GM21515 (cell line): Measurements from ENCODE around the gene CCDC85B.

Experiments used
- ATAC-seq: cut with Tn5 transposase; IDR thresholded peaks from one replicate; pipeline ENCODE4 v1.9.1; 2021; ENCODE audit not compliant: unreplicated experiment

Gene CCDC85B

DNA sequence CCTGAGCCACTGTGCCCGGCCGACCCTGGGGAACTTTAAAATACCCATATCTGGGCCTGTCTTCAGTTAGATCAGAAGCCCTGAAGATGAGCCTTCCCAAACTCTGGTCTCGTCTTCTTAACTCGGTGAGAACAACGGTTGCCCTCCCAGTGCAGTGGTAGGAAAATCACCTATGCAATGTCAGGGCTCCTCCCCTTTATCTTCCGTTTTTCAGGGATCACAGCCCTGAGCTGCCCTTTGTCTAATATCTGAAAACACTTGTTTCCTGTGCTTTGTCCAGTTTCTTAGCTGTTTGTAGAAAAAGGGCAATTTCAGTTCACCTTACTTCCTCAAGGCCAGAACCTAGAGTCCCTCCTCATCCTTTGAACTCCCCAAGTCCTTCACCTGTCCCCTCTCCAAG is 38.2 kb downstream of the CCDC85B start:
- no peak for ATAC-seq

DNA sequence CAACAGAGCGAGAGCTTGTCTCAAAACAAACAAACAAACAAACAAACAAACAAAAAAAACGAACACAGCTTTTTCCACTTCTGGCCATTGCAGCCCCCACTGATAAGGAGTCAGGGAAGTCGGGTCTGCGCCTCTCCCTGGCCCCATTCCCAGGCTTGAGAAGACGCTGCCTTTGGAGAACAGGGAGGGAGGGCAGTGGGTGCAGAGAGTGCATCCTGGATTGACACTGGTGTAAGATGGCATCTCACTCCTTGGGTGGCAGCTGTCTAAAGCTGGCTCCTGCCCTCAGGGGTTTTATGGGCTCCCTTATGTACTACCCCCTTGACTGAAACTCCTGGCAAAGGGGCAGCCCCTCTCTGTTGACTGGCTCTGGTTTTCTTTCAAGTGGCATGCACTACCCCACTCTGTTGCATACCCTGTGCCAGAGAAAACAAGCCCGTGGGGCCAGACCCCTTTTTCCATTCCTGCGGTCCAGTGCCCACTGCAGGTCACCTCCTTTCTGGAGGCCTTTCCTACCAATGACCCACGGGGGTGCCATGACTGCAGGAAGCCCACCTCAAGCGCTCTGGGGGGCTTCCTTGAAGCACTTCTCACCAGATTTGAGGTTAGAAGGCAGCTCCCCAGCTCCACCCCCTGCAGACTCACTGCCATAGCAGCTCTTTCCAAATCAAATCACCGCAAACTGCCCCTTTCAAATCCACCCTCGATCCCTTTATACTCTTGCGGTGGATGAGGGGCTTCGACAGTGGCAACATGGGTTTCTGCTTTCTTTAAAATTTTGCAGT is 41.5 kb downstream of the CCDC85B start:
- ATAC-seq: no peak

DNA sequence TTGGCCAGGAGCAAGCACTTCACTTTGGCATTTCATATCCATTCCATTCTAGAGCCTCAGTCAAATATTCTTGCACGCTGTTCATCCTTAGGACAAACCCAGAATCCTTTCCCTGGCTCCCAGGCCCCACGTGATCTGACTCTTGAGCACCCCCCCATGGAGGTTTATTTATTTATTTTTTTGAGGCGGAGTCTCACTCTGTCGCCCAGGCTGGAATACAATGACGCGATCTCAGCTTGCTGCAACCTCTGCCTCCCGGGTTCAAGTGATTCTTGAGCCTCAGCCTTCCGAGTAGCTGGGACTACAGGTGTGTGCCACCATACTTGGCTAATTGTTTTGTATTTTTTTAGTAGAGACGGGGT is 42.1 kb downstream of the CCDC85B start:
- no peak for ATAC-seq

DNA sequence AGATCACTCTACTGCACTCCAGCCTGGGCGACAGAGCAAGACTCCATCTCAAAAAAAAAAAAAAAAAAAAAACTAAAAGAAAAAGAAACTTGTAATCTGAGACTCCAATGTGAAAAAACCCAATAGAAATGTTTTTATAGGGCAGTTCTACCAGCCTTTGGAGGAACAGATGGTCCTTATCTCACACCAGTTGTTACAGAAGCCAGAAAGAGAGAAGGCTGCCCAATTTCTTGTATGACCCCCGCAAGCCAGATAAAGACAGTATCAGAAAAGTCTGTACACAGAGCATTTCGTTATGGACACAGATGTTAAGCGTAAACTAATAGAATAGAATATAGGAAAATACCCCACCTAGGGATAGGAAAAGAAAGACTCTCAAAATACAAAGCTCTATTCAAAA is 43.5 kb downstream of the CCDC85B start:
- ATAC-seq: no peak

DNA sequence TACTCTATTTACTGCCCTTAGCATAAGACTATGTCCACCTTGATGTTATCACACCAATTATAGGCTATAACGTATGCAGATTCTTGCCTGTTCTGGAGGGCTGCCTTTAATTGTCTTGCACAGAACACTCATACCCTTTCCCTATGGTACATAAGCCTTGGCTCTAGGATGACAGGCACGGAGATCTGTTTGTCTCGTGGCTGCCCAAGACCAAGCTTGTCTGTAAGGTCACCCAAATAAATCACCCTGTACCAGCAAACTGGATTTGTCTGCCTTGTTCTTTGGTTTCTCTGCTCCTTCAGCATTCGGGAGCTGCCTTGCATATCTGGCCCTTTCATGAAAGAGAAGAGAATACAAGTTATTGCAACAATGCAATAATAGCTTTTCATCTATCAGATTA is 47.3 kb downstream of the CCDC85B start:
- no peak for ATAC-seq
